Activated CD4-positive, CD25-positive, alpha-beta regulatory T cell treated with anti-CD3 and anti-CD28 coated beads, Interleukin-2, amount 50 U/mL, for 24 hours (primary cell): Measurements from ENCODE around the gene SLC13A1.

Experiments
- ATAC-seq, 2 donors: fragments of 150-1000 bp; cut with Tn5 transposase; one replicate each; pipeline ENCODE4 v1.10.0; 2021; ENCODE audit warnings: mild to moderate bottlenecking in 1 of 2, moderate library complexity in 1 of 2

Gene SLC13A1

DNA sequence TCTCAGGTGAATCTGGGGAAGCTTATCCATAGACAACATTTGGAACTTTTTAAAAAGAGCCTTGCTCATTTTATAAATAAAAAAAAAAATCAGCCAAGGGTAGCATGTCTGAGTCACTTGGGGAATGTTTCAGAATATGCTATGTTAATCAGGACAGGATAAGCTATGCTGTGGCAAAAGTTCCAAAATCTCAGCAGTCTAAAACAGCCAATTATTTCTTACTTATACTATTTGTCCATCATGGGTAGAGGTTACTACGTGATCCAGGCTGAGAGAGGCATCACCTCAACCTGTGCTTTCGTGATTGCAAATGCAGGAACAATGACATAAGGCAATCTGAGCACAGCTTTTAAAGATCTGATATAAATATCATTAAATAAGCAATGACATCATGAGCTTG, 6.5 kb downstream of the SLC13A1 start:
- ATAC-seq = no peak

DNA sequence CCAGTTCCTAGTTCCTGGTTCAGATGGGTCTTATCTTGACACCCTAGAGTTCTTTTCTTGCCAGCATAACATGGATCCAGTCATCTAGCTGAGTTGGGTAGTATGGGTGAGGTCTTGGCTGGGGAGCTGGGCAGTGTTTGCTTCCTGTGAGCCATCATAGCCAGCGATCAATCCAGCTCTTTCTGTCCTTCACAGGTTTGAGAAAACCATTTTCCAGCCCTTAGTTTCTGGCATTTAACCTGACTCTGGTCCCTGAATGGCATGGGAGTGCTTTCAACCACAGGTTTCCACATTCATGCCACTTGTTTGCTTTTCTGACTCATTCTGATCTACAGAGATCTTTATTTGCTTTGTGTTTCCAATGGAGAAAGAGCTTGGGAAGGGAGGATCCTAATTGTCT, 8.6 kb downstream of the SLC13A1 start:
- ATAC-seq = no peak

- no peak for ATAC-seq
These were observed 9.5 kb downstream of the SLC13A1 start for GRCh38 chr7:123190109-123190831.

- no peak for ATAC-seq
These were observed 14.0 kb downstream of the SLC13A1 start for GRCh38 chr7:123185756-123186155.

- no peak for ATAC-seq
These were observed 15.5 kb downstream of the SLC13A1 start for GRCh38 chr7:123184271-123184670.

- no peak for ATAC-seq
These were observed 16.3 kb downstream of the SLC13A1 start for GRCh38 chr7:123183431-123183830.

- no peak for ATAC-seq
These were observed 22.3 kb downstream of the SLC13A1 start for GRCh38 chr7:123177442-123177841.

GRCh38 chr7:123170333-123171246, 29.2 kb downstream of the SLC13A1 start:
- no peak for ATAC-seq

GRCh38 chr7:123169065-123169464, 30.7 kb downstream of the SLC13A1 start:
- ATAC-seq = no peak

GRCh38 chr7:123157606-123158005, 42.2 kb downstream of the SLC13A1 start:
- no peak for ATAC-seq

GRCh38 chr7:123155571-123155970, 44.2 kb downstream of the SLC13A1 start:
- ATAC-seq = no peak

DNA sequence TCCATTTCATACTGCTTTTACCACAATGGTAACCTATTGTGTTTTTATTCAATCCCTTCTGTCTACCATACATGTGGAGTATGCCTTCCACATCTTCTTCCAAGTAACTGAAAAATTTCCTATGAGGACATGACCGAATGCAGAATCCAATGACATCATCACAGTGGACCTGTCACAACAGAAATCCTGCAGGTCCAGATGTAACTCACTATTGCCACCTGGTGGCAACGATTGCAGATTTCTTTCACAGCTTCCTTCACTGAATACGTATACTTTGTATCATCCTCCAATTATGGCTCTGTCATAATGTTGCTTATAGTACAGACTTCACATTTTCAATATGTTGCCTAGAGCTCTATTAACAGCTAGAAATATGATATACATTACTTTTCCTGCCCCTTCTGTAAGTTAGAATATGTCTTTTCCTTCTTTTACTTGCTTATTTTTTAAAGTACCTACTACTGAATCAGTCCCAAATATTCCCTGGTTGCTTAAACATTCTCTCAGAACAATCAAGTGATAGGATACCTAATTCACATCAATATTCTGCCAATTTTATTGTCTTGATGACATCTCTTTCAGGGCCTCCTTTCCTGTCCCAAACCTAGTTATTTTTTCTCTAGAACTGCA, 45.4 kb downstream of the SLC13A1 start:
- ATAC-seq = peak in 1 of 2 donors; percentile 60

DNA sequence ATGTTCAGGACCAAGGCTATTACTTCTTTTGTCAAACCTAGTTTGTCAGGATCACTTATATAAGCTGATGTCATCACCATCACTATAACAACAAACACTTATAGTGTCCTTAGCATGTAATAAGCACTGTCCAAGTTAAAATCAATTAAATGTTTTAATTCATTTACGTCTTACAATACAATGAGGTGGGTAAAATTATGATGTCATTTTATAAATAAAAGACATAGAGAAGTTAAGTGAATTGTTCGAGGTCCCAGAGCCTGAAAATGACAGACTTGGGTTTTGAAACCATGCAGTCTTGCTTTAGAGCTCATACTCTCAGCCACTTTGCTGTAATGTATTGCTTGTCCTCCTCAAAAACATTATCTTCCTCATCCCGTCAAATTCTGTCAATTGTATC, 48.3 kb downstream of the SLC13A1 start:
- ATAC-seq = no peak

GRCh38 chr7:123148813-123149212, 51.0 kb downstream of the SLC13A1 start:
- ATAC-seq = no peak

- no peak for ATAC-seq
These were observed 56.3 kb downstream of the SLC13A1 start for GRCh38 chr7:123143252-123144006.

DNA sequence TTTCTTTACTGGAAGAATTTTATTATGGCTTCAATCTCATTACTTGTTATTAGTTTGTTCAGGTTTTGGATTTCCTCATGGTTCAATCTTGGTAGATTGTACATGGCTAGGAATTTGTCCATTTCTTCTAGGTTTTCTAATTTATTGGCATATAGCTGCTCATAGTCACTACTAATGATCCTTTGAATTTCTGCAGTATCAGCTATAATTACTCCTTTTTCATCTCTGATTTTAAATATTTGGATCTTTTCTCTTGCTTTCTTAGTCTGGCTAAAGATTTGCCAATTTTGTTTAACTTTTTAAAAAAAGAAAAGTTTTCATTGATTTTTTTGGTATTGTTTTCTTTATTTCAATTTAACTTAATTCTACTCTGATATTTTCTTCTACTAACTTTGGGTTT, 59.2 kb downstream of the SLC13A1 start:
- no peak for ATAC-seq

DNA sequence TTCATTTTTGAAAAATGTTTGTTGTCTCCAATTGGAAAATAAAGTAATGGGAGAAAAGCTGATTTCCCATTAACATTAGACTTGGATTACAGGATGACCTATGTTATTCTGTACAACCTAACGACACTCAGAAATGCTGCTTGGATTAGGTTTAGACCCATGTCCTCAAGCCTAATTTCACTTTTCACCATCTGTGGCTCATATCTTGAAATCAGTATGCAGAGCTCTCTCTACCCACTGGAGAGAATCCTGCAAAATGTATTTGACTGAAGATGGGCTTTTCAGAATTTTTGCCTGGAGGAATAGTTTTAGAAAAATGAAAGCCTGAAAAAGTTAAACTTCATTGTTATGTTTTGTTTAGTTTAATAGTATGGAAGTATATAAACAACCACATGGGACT, 63.8 kb downstream of the SLC13A1 start:
- no peak for ATAC-seq

DNA sequence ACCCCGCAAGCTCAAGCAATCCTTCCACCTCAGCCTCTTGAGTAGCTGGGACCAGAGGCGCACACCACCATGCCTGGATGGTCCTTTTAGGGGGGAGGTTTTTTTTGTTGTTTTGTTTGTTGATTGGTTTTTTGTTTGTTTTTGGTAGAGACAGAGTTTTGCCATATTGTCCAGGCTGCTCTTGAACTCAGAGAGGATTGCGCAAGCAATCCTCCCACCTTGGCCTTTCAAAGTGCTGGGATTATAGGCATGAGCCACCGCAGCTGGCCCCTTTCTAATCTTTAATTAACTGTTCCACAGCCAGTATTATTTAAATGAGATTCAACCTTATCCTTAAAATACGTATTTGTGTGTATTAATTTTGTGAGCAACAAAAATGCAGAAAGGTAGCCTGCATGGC, 65.8 kb downstream of the SLC13A1 start:
- ATAC-seq = no peak

- no peak for ATAC-seq
These were observed 67.8 kb downstream of the SLC13A1 start for GRCh38 chr7:123131961-123132360.

DNA sequence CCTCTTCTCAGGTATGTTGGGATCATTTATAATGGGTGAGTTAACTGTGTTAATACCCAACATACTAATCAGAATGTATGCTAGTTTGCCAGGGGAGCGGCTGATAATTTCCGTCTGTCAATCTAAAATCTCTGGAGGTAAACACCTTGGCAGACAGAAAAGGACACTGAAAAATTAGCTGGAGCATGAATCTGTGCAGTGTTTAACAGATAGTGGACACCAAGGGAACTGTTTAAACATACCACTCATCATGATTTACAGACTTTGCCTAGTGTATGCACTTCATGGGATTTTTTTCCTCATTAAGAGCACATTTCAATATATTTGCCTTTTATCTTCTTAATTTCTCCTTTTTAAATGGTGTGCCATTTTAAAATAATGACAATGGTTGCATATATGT, 68.2 kb downstream of the SLC13A1 start:
- ATAC-seq = no peak

DNA sequence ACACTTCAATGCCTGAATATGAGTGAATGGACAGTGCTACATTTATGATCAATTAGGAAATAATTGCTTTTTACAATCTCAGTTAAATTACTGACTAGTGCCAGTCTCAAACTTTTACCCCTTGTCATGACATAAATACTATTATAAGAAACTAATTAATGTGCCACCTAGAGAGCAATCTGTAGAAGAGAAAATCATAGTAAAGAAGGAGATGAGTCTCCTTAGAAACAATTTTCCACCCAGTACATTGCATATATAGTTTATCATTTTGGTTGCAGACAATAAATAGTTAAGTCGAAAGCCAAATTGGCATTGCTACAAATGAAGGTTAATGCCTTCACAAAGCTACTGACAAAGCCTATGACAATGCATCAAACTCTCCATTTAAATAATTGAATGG, 68.6 kb downstream of the SLC13A1 start:
- no peak for ATAC-seq

- no peak for ATAC-seq
These were observed 73.1 kb downstream of the SLC13A1 start for GRCh38 chr7:123126691-123127090.

GRCh38 chr7:123126171-123126570, 73.6 kb downstream of the SLC13A1 start:
- ATAC-seq = no peak
